Spleen (tissue), 7 donors: ENCODE data around the gene ARL8B.

ENCODE experiments used
- POLR2AphosphoS5 ChIP-seq, 3 donors: sonication (generic); formaldehyde crosslinking; IDR thresholded peaks; one replicate each; pipeline ENCODE4 v1.5.1; 2017; ENCODE audit warnings: antibody characterized with exemption in 3 of 3
- TF ChIP-seq, protein P1 (sequence below), 11 experiments: fragments of 200-600 bp in 7 of 11; fragments of 450-650 bp in 4 of 11; sonication (generic) in 4 of 11; IDR thresholded peaks in 8 of 11; conservative IDR thresholded peaks in 3 of 11; 1 replicate in 7 of 11; 2 replicates in 4 of 11; pipeline versions ENCODE4 v1.4.0 to v1.8.0; 2016 to 2021; ENCODE audit warnings: antibody characterized with exemption in 11 of 11, inconsistent platforms in 4 of 11, mild to moderate bottlenecking in 1 of 11
- donor health status: DM: no; HTN: no; CAD: no; lungs with moderate emphysema.
- donor health status: DM: no; HTN: no; CAD: no.
- donor health status: DM: no; HTN: no; CAD: no.

DNA sequence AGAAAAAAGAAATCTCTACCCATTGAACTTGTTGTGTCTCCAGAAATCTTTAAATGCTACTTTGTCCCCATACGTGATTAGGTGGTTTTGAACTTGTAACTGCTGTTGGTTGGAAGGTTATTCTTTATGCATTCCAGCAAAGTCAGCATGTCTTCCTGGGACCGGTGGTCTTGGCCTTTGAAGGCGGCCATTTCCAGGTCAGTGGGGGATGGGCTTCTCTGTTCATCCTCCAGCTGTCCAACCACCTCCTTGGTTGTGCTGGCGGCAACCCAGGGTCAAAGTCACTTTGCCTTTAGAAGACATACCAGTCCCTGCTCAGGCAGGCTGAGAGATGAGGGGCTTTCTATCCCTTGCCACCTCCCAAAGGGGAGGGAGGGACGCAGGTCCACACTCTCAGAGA, 37.9 kb upstream of the ARL8B start:
- TF ChIP-seq, protein P1, sequence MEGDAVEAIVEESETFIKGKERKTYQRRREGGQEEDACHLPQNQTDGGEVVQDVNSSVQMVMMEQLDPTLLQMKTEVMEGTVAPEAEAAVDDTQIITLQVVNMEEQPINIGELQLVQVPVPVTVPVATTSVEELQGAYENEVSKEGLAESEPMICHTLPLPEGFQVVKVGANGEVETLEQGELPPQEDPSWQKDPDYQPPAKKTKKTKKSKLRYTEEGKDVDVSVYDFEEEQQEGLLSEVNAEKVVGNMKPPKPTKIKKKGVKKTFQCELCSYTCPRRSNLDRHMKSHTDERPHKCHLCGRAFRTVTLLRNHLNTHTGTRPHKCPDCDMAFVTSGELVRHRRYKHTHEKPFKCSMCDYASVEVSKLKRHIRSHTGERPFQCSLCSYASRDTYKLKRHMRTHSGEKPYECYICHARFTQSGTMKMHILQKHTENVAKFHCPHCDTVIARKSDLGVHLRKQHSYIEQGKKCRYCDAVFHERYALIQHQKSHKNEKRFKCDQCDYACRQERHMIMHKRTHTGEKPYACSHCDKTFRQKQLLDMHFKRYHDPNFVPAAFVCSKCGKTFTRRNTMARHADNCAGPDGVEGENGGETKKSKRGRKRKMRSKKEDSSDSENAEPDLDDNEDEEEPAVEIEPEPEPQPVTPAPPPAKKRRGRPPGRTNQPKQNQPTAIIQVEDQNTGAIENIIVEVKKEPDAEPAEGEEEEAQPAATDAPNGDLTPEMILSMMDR (IDR thresholded peaks at IDR 0.05 in 8 of 11, conservative IDR thresholded peaks at IDR 0.05 in 3 of 11) = no peak
- TF ChIP-seq POLR2AphosphoS5 (IDR thresholded peaks at IDR 0.05) = no peak
